Measurements from ENCODE around the gene PCDHA6.
"Not testable (repeated sequence)": the region's sequence is repeated elsewhere in the genome, so short reads cannot be mapped to it uniquely, and the experiment has no call there.

The PCDHA6 gene

GRCh38 chr5:140821375-140822280, 6.1 kb upstream of the PCDHA6 start, which contains the start of gene PCDHA5:
TSS of gene PCDHA5 (plus strand) at chr5:140821613.
- no peak for DNase-seq

GRCh38 chr5:140822281-140822629, 5.5 kb upstream of the PCDHA6 start:
- DNase-seq: no peak

- DNase-seq: not testable (repeated sequence)
Measured at GRCh38 chr5:140822969-140823368, 4.8 kb upstream of the PCDHA6 start.

GRCh38 chr5:140823475-140823874, 4.3 kb upstream of the PCDHA6 start:
- DNase-seq: no peak

- peak; percentile 34 for DNase-seq
Measured at GRCh38 chr5:140828362-140828737, 590 bp downstream of the PCDHA6 start.

GRCh38 chr5:140829511-140830501, 2.0 kb downstream of the PCDHA6 start:
- DNase-seq: not testable (repeated sequence)

GRCh38 chr5:140833993-140834392, 6.2 kb downstream of the PCDHA6 start, which contains the start of gene PCDHA7:
TSS of gene PCDHA7 (plus strand) at chr5:140834269. CDS start at chr5:140834384, 115 bp downstream.
- no peak for DNase-seq

GRCh38 chr5:140834439-140835008, 6.8 kb downstream of the PCDHA6 start:
- DNase-seq: not testable (repeated sequence)

- DNase-seq: no peak
Measured at GRCh38 chr5:140835622-140836510, 8.1 kb downstream of the PCDHA6 start.

GRCh38 chr5:140840978-140841962, 13.5 kb downstream of the PCDHA6 start, which contains the start of gene PCDHA8:
TSS of gene PCDHA8 (plus strand) at chr5:140841187. CDS start at chr5:140841322, 135 bp downstream.
- no peak for DNase-seq

GRCh38 chr5:140842798-140843733, 15.3 kb downstream of the PCDHA6 start:
- no peak for DNase-seq

GRCh38 chr5:140848139-140849102, 20.7 kb downstream of the PCDHA6 start, which contains the start of gene PCDHA9:
TSS of gene PCDHA9 (plus strand) at chr5:140848382. CDS start at chr5:140848496, 114 bp downstream.
- DNase-seq: not testable (repeated sequence)

GRCh38 chr5:140849831-140850634, 22.3 kb downstream of the PCDHA6 start:
- DNase-seq: not testable (repeated sequence)

GRCh38 chr5:140855772-140856674, 28.3 kb downstream of the PCDHA6 start, which contains the start of gene PCDHA10:
TSS of gene PCDHA10 (plus strand) at chr5:140855897. CDS start at chr5:140856049, 152 bp downstream.
- no peak for DNase-seq

- no peak for DNase-seq
Measured at GRCh38 chr5:140857177-140857986, 29.6 kb downstream of the PCDHA6 start.
